NCI-H69 (cell line): Measurements from ENCODE around the gene NSF.

Experiments
- DNase-seq: peaks from one replicate; lab custom pipeline; 2025; lab: John Stamatoyannopoulos, UW

NSF gene

GRCh38 chr17:46717999-46718398 is 127.5 kb downstream of the NSF start:
- DNase-seq = no peak

GRCh38 chr17:46719891-46720290 is 129.4 kb downstream of the NSF start:
- DNase-seq = no peak

- no peak for DNase-seq
Observed at GRCh38 chr17:46720408-46720807, 129.9 kb downstream of the NSF start.

GRCh38 chr17:46722662-46723285 is 132.3 kb downstream of the NSF start:
- DNase-seq = no peak

DNA sequence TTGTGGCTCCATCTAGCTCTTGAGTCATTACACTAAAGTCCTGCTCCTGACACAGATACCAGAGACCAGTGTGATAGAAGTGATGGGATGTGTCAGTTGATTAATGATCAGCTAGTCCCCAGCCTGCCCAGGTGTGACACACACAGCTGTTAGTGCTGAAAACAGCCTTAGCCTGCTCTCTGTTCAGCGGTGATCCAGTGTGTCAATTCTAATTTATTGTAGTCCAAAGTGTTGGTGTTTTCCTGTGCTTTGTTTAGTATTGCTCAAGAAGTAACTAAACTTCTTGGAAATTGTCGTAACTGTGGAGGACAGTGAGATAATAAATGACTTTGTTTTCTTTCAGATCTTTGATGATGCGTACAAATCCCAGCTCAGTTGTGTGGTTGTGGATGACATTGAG is 135.7 kb downstream of the NSF start:
- DNase-seq = no peak

- no peak for DNase-seq
Observed at GRCh38 chr17:46727572-46728348, 137.3 kb downstream of the NSF start.

- DNase-seq = no peak
Observed at GRCh38 chr17:46730026-46730425, 139.6 kb downstream of the NSF start.

DNA sequence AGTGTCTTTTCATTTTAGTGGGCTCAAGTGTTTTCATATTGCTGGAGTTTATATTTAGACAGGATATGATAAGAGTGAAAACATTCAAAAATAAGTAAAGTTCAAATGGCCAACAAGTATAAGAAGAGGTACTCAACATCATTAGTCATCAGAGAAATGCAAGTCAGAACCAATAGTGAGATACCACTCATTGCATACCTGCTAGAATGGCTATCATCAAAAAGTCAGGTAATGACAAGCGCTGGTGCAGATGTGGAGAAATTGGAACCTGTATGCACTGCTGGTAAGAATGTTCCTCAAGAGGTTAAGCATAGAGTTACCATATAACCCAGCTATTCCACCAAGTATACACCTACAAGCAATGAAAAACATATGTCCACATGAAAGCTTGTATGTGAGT is 140.2 kb downstream of the NSF start:
- DNase-seq = no peak

GRCh38 chr17:46732160-46732559 is 141.7 kb downstream of the NSF start:
- no peak for DNase-seq

- DNase-seq = no peak
Observed at GRCh38 chr17:46732754-46733398, 142.4 kb downstream of the NSF start.

GRCh38 chr17:46733837-46734475 is 143.5 kb downstream of the NSF start:
- DNase-seq = no peak

DNA sequence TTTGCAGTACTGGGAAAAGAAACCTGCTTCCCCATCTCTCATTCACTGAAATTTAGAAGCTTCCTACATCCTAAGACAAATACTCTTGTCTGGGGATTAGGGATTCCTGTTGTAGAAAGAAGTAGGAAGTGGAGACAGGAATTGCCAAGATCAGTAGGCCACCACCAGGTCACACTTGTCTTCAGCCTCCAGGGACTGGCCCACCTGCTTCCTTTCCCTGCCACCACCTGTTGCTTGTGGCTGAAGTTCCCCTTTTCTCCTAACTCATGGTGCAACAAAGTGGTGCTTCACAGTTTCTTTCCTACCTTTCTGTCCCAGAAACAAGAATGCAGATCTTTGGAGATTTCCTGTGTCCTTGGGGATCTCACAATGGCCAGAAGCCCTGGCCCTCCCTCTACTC is 145.6 kb downstream of the NSF start:
- no peak for DNase-seq

DNA sequence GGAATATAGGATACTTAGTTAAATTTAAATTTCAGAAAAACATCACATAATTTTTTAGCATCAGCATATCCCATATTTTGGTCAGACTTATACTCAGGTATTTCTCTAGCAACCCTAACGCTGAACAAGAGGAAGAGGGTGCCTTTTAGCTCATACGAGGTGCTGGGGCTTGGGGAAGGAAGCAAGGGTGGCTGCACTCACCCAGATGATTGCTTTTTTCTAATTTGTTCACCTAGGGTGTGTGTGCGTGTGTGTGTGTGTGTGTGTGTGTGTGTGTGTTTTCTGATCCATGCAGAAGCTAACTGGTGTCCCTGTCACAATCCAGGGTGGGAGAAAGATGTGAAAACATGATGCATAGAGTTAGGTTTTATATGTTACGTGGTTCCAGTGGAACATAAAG is 146.9 kb downstream of the NSF start:
- no peak for DNase-seq

DNA sequence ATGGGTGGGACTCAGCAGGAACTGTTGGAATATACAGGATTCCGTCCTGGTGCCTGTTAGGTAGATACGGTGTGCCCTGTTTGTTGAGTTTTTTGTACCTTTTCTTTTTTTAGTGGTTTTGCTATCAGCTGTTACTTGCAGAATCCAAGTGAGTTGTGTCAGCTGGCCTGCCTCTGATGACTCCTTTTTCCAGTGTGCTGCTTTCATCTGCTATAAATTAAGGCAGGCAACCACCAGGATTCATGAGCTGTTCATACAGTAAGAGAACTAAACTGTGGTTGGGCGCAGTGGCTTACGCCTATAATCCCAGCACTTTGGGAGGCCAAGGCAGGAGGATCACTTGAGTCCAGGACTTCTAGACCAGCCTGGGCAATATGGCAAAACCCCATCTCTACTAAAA is 148.1 kb downstream of the NSF start:
- no peak for DNase-seq

GRCh38 chr17:46739982-46740381 is 149.5 kb downstream of the NSF start:
- DNase-seq = no peak

- no peak for DNase-seq
Observed at GRCh38 chr17:46741122-46741730, 150.8 kb downstream of the NSF start.

GRCh38 chr17:46742565-46743270 is 152.2 kb downstream of the NSF start:
- peak; percentile 42 for DNase-seq

- no peak for DNase-seq
Observed at GRCh38 chr17:46744441-46744840, 154.0 kb downstream of the NSF start.

DNA sequence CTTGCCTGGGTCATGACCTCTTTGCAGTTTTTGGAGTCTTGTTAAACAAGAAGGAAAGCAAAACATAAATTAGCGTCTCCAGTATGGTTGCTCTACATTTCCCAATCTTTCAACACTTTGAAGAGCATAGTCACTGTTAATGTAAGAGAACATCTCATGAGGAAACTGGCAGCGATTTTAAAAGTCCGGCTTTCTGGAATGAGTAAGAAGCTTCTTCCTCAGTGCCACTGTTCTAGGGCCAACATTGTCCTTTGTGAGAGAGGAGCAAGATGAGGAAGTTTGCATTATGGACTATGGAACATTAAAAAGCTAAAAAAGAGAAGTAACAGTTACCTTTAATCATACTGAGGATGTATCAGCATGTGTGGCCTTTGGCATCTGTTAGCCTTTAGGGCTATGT is 154.9 kb downstream of the NSF start:
- DNase-seq = no peak

DNA sequence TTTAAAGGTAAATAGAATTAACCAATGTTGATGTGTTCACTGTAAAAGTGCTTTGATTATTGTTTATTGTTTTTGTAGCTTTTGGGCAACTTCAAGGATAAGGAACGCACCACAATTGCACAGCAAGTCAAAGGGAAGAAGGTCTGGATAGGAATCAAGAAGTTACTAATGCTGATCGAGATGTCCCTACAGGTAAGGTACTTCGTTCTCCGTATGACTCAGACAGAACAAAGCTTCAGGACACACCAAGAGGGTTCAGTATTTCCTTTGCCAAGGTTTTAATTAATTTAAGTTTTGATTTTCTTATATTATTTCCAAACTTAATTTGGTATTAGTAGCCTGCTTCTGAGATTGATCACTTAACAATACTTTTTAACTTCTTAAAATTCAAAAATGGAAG is 161.0 kb downstream of the NSF start:
- DNase-seq = no peak

DNA sequence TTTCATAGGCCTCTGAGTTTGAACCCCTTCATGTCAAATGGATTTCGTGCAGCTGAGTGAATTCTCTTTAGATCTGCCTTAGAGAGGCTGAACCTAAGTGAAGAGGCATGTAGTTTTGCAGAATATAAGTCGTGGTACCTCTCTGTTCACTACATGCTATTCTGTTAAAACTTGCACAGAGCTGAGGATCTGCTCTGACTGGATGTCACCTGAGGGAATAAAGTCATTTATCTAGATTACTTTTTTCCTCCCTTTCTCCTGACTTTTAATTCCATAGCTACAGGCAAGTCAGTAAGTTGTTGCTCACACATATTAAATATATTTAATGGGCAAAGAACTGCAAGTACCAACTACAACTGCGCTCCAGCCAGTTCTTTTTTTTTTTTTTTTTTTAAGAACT is 163.3 kb downstream of the NSF start:
- DNase-seq = no peak
